ENCODE results near the gene EFNA3.

EFNA3 gene

DNA sequence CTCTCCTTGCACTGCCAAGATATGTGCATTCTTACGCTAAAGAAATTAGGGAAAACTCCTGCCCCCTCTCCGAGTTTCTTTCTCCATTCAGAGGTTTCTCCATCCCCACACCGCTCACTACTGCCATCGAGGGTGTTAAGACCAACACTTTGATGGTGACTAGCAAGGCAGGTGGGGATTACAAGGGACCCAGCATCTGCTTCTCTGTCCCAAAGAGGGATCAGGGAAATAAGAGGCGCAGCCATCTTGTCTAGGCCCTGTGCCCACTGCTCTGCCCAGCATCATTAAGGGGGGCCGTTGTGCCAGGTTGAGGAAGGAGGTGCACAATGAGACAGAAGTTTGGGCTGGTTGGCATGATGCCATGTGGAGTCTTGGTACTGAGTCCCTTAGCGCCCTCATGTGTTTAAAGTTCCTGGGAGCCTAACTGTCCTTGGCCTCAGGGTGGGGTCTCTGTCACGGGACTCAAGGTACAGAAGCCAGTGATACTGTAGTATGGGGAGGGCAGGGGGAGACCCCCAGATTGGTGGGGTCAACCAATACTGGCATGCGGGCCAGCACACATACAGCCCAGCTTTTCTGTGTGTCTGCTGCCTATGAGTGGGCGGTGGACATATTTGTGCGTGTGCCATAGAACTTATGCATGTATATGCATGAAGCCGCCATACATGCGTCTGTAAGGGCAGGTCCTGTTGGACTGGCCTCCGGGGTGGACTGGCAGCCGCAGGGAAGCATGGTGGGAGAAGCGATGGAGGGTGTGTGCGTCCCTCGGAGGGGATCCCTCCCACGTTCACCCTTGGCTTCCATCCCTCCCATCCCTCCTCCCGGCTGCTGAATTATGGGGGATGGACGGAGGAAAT lies 5.5 kb downstream of the EFNA3 start:
- no peak for DNase-seq (ENCODE audit: low read depth)

DNA sequence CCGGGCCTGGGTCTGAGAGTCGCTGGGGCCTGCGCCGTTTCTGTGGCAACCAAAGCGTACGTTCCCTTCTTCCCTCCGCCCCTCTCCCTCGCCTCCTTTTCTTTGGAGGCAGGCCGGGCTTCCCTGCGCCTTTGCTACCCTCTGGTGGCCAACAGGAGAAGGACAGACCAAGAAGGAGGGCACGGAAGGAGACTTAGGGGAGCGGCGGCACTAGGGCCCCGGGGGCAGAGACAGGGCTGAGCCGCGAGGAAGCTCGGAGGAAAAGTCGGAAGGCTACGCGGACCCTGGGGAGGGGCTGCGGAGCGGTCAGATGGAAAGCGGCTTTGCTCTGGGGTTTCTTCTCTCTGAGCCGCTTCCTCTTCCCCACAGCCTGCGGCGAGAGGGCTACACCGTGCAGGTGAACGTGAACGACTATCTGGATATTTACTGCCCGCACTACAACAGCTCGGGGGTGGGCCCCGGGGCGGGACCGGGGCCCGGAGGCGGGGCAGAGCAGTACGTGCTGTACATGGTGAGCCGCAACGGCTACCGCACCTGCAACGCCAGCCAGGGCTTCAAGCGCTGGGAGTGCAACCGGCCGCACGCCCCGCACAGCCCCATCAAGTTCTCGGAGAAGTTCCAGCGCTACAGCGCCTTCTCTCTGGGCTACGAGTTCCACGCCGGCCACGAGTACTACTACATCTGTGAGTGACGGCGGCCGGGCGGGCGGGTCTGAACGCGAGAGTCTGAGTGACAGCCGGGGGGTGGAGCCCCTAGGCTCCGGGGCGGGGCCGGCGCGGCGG lies 6.3 kb downstream of the EFNA3 start:
- peak; percentile 93 for DNase-seq (ENCODE audit: low read depth)

DNA sequence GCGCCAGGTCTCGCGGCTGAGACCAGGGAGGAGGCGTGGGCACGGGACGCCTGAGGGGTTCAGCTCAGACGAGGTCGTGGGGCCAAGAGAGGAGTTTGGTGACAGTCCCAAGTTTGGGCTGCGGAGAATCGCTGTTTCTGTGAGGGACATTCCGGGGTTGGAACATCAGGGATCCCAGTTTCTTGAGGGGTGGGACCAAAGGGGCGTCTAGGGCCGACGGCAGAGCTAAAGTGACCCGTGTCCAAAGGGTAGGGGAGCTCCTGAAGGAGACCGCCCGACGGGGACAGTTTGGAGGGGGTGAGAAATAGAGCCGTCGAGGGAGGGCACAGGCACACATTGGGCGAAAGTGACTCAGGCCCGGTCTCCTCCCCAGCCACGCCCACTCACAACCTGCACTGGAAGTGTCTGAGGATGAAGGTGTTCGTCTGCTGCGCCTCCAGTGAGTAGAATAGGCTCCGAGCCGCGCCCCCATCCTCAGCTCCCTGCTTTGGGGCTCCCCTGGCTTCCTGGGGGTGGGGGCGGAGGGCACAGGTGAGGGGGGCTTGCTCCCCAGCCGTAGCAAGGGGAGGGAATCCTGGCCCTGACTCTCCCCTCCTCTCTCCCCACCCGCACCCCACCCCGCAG lies 7.0 kb downstream of the EFNA3 start:
- no peak for DNase-seq (ENCODE audit: low read depth)

DNA sequence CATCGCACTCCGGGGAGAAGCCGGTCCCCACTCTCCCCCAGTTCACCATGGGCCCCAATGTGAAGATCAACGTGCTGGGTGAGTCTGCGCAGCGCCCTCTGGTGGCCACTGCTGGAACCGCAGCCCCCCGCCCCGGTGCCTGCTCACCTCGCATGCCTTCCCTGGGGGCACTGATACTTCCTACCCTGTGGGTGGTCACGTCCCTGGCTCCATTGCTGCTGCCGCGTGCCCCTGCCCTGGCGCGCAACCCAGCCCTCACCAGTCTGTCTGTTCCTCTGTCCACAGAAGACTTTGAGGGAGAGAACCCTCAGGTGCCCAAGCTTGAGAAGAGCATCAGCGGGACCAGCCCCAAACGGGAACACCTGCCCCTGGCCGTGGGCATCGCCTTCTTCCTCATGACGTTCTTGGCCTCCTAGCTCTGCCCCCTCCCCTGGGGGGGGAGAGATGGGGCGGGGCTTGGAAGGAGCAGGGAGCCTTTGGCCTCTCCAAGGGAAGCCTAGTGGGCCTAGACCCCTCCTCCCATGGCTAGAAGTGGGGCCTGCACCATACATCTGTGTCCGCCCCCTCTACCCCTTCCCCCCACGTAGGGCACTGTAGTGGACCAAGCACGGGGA lies 7.6 kb downstream of the EFNA3 start:
- peak; percentile 36 for DNase-seq (ENCODE audit: low read depth)

DNA sequence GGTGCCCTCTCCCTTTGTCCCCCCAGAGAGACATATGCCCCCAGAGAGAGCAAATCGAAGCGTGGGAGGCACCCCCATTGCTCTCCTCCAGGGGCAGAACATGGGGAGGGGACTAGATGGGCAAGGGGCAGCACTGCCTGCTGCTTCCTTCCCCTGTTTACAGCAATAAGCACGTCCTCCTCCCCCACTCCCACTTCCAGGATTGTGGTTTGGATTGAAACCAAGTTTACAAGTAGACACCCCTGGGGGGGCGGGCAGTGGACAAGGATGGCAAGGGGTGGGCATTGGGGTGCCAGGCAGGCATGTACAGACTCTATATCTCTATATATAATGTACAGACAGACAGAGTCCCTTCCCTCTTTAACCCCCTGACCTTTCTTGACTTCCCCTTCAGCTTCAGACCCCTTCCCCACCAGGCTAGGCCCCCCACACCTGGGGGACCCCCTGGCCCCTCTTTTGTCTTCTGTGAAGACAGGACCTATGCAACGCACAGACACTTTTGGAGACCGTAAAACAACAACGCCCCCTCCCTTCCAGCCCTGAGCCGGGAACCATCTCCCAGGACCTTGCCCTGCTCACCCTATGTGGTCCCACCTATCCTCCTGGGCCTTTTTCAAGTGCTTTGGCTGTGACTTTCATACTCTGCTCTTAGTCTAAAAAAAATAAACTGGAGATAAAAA lies 8.4 kb downstream of the EFNA3 start:
- no peak for DNase-seq (ENCODE audit: low read depth)

DNA sequence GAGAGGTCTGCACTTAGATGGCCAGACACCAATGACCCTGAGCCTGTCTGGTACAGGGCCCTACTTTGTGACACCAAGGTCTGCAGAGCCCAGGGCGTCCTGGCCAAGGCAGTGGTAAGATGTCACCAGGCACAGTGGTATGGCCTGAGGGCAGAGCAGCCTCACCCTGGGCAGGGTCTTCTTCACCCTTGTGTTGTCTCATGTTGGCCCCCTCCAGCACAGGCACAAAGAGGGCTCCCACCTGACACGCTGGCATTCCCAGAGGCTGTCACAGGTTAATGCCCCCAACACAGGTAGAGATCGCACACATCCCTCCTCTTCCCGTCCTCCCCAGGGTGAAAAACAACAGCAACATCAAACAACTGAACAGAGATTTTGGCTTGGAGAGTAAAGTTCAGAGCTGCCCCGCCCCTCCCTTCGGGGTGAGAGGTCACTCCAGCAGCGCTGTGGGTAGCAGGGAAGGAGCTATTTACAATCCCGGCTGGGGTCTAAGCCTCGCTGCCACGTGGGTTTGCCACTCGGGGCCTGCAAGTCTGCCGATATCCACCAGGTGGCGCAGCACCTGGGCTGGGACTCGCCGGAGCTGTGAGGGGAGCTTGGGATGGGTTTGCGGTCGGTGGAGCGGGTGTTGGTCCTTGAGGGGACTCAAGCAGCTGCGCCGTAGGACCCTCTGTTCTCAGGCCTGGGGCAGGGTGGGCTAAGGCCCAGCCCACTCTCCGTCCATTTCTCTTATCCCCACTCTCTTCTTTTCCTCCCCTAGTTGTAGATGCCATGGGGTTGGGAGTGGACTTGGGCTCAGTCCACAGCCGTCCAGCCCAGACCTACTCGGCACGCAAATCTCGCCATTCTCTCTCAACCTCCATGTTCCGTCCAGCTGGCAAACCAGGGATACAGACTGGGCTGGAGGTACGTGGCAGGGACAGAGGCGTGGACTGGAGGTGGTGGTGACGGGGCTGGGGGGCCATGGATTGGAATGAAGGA lies 12.7 kb downstream of the EFNA3 start:
- peak; percentile 47 for DNase-seq (ENCODE audit: low read depth)

DNA sequence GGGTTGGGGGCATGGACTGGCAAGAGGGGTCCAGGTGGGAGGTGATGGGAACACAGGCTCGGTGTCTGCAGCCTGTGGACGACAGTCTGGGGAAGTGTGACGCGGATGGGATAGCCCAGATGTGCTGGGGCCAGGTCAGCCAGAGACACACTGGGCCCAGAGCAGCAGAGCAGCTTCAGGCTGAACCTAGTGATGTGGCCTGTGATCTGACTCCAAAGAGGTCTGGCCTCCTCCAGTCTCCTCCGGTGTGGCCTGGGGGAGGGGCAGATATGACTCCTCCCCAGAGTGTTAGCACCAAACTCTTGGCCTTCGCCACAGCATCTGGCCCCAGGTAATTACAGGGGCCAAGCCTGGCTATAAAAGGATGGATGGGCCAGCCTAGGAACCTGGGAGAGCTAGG lies 13.5 kb downstream of the EFNA3 start:
- no peak for DNase-seq (ENCODE audit: low read depth)

DNA sequence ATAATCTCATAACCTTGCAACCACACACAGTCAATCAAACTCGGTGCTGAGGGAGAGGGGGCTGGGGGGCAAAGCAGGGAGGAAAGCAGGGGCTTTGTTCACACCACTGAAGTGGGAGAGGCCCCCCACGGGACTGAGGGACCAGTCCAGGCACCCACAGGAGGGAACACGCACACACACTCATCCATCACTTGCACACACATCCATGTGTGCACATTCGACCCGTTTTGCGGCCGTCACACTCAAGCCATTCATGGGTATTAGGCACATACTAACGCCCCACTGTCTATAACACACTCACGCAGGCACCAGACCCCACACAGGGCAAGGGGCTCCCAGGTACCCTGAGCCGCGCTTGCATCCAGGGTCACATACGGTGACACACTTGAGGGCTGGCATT lies 14.0 kb downstream of the EFNA3 start:
- no peak for DNase-seq (ENCODE audit: low read depth)

DNA sequence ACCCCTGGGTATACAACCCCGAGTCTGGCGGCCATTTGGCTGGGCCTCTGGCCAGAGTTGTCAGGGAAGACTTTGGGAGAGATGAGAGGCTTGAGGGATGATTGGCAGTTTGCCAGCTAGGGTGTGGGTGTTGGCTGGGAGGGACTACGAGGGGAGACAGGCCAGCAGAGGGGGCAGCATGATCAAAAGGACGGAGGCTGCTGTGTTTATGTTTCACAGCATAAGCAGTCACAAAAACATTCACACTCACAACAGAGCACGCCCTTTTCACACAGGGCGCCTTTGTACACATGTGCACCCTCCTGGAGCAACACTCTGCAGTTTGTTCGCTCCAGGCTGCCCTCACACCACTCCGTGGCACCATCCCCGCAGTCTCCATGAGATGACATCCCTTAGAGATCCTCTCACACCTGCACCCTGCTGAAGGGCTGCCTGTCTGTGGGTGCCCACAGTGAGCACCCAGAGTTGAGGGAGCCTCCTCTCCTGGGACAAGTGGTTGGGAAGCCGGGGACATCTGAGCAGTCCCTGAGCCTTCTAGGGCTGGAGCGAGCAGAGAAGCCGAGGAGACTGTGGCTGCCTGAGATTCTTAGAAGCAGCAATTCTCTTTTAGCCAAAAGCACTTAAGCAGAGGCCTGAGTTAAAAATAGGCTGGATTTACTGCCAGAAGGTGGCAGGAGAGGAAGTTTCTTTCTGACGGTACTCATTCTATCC lies 15.4 kb downstream of the EFNA3 start:
- DNase-seq (ENCODE audit: low read depth): peak; percentile 47

DNA sequence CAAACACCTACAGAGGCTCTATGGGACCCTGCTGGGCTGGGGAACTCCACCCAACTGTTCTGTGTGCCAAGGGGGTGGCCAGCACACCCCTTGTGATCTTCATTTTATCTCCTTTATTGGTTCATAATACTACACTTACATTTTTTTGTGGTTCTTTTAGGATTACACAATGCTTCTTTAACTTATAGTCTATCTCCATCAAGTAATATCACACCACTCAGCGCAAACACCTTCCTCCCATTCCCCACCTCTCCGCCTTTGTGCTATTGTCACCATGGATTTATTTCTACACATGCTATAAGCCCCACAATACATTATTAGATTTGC lies 15.9 kb downstream of the EFNA3 start:
- DNase-seq (ENCODE audit: low read depth): no peak

DNA sequence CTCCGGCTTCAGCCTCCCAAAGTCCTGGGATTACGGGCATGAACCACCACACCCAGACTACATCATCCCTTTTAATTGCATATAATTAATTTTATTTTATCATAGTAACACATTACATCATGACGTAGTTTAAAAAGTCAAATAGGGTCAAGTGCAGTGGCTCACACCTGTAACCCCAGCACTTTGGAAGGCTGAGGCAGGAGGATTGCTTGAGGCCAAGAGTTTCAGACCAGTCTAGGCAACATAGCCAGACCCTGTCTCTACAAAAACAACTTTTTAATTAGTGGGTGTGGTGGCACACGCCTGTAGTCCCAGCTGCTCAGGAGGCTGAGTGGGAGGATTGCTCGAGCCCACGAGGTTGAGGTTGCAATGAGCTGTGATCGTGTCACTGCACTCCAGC lies 20.7 kb downstream of the EFNA3 start:
- DNase-seq (ENCODE audit: low read depth): no peak

DNA sequence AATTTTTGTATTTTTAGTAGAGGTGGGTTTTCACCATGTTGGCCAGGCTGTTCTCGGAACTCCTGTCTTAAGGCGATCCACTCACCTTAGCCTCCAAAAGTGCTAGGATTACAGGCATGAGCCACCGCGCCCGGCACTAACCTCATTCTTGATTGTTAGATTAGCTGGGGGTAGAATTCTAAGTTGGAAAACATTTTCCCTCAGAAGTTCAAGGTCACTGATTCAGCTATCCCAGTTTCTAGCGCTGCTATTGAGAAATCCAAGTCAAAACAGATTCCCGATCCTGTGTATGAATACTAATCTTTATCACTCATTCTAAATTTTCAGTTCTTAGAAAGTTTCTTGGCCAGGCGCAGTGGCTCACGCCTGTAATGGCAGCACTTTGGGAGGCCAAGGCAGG lies 24.7 kb downstream of the EFNA3 start:
- no peak for DNase-seq (ENCODE audit: low read depth)

DNA sequence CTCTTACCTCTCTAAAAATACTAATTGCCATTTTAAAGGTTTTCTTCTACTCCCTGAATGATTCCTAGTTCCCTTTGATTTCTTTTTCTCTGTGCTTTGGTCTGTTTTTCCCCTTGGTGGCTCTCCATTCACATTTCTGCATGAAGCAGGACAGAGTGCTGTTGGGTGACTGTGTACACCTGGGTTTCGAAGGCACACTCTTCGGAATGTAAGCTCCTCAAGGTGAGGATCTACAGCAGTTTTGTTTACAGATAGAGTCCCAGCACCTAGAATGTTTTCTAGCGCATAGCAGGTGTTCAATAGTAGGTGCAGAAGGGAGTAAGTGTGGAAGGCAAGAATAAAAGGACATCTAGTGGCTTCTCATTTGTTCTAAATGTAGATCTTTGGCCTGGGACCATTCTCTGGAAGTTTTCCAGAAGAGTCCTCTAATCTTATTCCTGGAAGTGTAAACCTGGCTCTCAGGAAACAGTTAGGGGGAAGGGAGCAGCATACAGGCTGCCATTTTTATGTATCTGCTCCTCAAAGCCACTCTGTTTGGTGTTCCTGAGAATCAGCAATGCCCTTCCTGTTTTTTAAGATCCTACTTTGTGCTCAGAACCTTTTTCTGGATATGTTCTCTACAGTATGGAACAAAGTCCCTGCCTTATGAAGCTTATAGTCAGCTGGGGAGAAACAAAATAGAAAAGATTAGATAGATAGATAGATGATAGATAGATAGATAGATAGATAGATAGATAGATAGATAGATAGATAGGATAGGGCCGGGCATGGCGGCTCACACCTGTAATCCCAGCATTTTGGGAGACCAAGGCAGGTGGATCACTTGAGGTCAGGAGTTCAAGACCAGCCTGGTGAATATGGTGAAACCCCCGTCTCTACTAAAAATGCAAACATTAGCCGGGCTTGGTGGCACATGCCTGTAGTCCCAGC lies 26.2 kb downstream of the EFNA3 start:
- no peak for DNase-seq (ENCODE audit: low read depth)

DNA sequence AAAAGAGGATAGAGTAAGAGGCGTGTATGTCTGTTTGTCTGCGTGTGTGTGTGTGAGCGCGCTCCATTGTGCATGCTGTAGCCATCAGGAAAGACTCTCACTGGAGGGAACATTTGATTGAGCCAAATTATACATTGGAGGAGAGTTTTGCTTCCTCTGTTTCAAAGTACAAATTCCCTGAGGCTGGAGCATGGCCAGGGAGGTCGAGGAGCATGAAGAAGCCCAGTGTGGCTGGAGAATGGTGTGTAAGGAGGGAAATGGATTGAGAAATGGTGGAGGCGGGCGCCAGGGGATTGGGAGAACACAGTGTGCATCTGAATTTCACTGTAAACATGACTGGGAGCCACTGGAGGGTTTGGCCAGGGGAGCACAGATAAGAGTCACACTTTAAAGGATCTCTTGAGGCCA lies 27.0 kb downstream of the EFNA3 start:
- DNase-seq (ENCODE audit: low read depth): peak; percentile 21

DNA sequence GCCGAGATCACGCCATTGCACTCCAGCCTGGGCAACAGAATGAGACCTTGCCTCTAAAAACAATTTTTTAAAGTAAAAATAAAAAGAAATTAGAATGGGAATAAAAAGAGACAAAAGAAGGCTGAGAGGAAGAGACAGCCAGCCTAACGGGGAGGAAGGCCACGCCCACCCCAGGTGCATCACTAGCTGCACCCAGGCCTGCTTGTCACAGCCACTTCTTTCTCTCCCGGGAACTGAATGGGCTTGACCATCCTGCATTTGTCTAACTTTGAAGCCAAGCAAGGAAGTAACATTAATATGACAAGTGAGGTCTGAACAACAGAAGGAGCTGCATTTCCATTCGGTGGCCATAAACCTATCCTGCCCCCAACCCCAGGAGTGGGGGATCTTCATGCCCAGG lies 28.2 kb downstream of the EFNA3 start:
- DNase-seq (ENCODE audit: low read depth): no peak

DNA sequence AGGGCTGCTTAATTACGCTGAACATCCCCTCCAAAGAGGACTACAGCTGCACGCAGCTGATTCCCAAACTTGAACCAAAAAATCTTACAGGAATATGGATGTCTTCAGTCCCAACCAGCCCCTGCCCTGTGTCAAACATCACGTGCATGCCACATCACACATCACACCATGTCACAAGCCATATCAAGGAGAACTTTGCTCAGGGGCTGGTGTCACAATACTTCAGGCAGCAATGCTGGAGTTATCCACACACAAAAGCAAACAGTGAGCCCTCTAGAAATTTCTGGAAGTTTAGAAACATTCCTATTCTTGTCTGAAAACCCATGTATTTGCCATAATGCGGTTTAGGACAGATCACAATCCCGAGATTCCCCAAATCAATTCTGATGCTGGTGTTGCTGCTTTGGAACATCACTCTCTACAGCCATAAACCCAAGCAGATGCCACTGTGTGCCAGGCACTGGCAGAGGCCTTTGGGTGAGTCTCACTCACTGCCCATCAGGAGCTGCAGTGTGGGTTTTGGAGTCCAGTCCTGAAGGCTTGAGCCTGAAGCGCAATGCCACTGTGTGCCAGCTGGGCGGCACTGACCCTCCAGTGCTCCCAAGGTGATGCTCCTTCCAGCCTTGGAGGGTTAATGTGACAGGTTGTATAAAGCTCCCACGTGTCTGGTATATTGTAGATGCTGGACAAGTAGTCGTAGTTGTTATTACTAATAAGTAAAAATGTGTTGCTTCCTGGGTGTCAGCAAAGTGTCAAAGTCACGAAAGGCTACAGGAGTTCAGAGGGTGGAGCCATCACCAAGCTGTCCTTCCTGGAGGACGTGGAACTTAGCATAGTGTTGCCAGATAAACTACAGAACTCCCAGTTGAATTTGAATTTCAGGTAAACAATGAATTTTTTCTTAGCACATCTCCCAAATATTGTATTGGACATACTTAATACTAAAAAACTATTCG lies 28.9 kb downstream of the EFNA3 start:
- no peak for DNase-seq (ENCODE audit: low read depth)

DNA sequence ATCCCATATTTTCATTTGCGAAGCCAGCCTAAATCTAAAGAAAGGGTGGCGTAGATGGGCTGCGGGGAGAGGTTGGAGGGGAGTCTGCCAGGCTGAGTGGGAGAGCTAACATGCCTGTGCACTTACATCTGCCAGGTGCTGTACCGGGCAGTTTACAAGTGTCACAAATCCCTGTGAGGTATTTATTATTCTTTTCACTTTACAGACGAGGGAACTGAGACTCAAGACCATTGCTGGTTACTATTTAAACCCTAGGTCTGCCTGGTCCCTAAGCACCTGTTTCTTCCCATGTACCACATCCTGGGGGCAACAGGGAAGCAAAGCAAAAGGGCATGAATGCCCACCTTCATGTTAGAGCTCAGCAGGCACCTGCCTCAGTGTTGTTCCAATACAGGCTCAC lies 29.7 kb downstream of the EFNA3 start:
- no peak for DNase-seq (ENCODE audit: low read depth)

DNA sequence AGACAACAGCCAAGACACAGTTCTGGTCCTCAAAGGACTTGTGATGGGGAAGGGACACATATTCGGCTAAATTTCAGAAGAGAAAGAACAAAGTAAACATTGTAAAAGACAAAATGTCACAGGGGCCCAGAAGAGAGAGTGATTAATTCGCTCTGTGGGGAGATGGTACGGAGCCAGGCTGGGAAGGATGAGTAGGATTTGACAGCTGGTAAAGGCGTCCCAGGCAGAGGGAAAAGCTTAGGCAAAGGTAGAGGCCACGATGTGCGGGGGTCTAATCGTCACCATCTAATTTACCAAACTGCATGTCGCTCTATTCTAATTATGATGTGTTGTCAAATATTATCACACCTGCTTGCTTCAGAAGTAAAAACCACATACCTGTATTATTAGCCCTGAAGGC lies 31.7 kb downstream of the EFNA3 start:
- DNase-seq (ENCODE audit: low read depth): no peak

Measured in iris pigment epithelial cell (primary cell).